Measurements from ENCODE around the gene TEX9. TPM values are rescaled to one million over a fixed set of nuclear protein-coding genes. Genes with fewer than 3 reads are reported as not detected.
"Not testable (repeated sequence)": the region's sequence is repeated elsewhere in the genome, so short reads cannot be mapped to it uniquely, and the experiment has no call there.

Gene TEX9
- 1 to 10 TPM in 1 of 2 experiments, under 1 TPM in 1; 0.76 to 1.8 TPM for total RNA-seq

DNA sequence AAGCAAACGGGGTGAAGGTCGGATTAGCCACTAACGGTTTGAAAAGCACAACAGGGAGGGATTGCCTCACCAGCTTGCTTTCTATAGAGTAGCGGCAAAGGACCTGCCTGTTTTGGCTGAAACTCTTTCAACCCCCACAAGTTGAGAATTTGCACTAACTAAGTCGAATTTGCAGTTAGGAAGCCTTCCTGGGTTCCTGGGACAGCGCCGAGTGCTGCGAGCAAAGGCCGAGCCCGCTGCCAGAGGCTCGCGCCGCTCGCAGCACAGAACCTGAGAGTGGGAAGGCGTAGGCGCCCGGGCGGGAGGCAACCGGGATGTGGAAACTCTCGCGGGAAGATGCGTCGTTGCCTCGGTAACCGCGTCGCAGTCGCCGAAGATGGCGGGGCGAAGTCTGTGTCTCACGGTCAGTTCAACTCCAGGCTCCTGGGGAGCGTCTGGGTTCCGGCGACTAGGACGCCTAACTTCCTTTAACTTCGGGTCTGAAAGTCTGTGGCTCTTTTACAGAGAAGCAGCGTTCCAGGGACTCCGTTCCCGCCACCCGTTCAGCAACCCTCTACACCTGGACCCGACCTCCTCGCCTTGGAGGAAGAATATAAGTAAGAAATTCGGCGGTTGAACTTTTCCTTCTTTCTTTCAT lies at the start of gene TEX9:
TEX9 (plus strand) TSS at position 352 of the 637 bp plus-strand sequence; CDS start at position 377, 25 bp downstream.
- CTCF ChIA-PET = interaction anchor here (1.0 kb wide), 1 partner anchor 120 kb away, joined by 4 read pairs; no protein-coding TSS in a partner anchor
- peak; percentile 98 for ATAC-seq
- Mint-ChIP-seq H3K36me3 (no peaks in the 10 kb centered on the region), H3K27ac (no peak within 1 kb of the TSS), H3K27me3 (peaks cover 49% of the 10 kb centered on the region), H3K4me1 (peaks cover 14% of the 10 kb centered on the region), H3K4me3 (peak within 1 kb of the TSS; percentile 86), H3K9me3 (ENCODE audit: low read depth) (no peaks in the 10 kb centered on the region)
- DNase-seq = peak; percentile 87

- CTCF ChIA-PET; H3K27me3 Mint-ChIP-seq; DNase-seq; H3K27ac Mint-ChIP-seq; H3K9me3 Mint-ChIP-seq (ENCODE audit: low read depth); H3K4me3 Mint-ChIP-seq; ATAC-seq; H3K4me1 Mint-ChIP-seq; H3K36me3 Mint-ChIP-seq: not testable (repeated sequence)
Observed at GRCh38 chr15:56316561-56316960, 48.7 kb upstream of the TEX9 start.

- CTCF ChIA-PET = no interaction called here
- Mint-ChIP-seq H3K36me3 (no peaks in the 10 kb centered on the region), H3K27me3 (peaks cover 8% of the 10 kb centered on the region), H3K27ac (no peak overlapping the region), H3K9me3 (ENCODE audit: low read depth) (peaks cover 3% of the 10 kb centered on the region), H3K4me1 (no peaks in the 10 kb centered on the region), H3K4me3 (no peak overlapping the region)
- no peak for DNase-seq
- ATAC-seq = no peak
Observed at GRCh38 chr15:56320316-56320715, 44.9 kb upstream of the TEX9 start.

DNA sequence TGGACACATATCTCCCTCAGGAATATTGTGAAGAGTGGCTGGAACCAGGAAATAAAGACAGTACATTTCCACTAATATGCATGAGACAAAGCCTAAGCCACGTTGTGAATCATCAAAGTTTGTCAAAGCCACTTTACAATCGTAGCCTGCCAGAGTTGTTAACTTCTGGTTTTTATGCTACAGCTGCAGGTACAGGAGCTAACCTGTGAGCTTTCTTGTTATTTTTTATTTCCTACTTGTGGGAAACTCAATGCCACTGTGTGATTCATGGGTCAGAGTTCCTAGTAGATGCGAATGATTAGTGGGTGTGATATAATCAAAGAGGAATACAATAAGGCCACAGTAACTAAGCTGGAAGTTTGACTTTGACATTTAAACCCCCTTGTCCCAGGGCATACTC lies 44.4 kb upstream of the TEX9 start:
- H3K9me3 Mint-ChIP-seq (ENCODE audit: low read depth) = peaks cover 3% of the 10 kb centered on the region
- CTCF ChIA-PET = no interaction called here
- H3K4me3 Mint-ChIP-seq = no peak overlapping the region

GRCh38 chr15:56322444-56322843 lies 42.8 kb upstream of the TEX9 start:
- H3K4me3 Mint-ChIP-seq = no peak overlapping the region
- no peaks in the 10 kb centered on the region for H3K4me1 Mint-ChIP-seq
- CTCF ChIA-PET = no interaction called here
- no peak overlapping the region for H3K27ac Mint-ChIP-seq
- H3K27me3 Mint-ChIP-seq = peaks cover 8% of the 10 kb centered on the region
- peaks cover under 1% of the 10 kb centered on the region for H3K9me3 Mint-ChIP-seq (ENCODE audit: low read depth)
- no peaks in the 10 kb centered on the region for H3K36me3 Mint-ChIP-seq
- no peak for ATAC-seq
- no peak for DNase-seq

More for the DNA sequence above, 44.4 kb upstream of the TEX9 start:
- Mint-ChIP-seq H3K4me1 (no peaks in the 10 kb centered on the region), H3K27me3 (peaks cover 8% of the 10 kb centered on the region), H3K27ac (no peak overlapping the region), H3K36me3 (no peaks in the 10 kb centered on the region)
- ATAC-seq = no peak
- no peak for DNase-seq

GRCh38 chr15:56323435-56323834 lies 41.8 kb upstream of the TEX9 start:
- CTCF ChIA-PET = no interaction called here
- no peaks in the 10 kb centered on the region for H3K4me1 Mint-ChIP-seq
- no peak for DNase-seq
- H3K27me3 Mint-ChIP-seq = peaks cover 8% of the 10 kb centered on the region
- H3K27ac Mint-ChIP-seq = no peak overlapping the region
- H3K36me3 Mint-ChIP-seq = no peaks in the 10 kb centered on the region
- H3K4me3 Mint-ChIP-seq = no peak overlapping the region
- H3K9me3 Mint-ChIP-seq (ENCODE audit: low read depth) = no peaks in the 10 kb centered on the region
- no peak for ATAC-seq

- no peaks in the 10 kb centered on the region for H3K9me3 Mint-ChIP-seq (ENCODE audit: low read depth)
- ATAC-seq (no peak), DNase-seq (no peak)
- H3K27ac Mint-ChIP-seq = no peak overlapping the region
- H3K36me3 Mint-ChIP-seq = no peaks in the 10 kb centered on the region
- peaks cover 8% of the 10 kb centered on the region for H3K27me3 Mint-ChIP-seq
- no peaks in the 10 kb centered on the region for H3K4me1 Mint-ChIP-seq
- no peak overlapping the region for H3K4me3 Mint-ChIP-seq
- CTCF ChIA-PET = no interaction called here
Observed at GRCh38 chr15:56325186-56325585, 40.0 kb upstream of the TEX9 start.

GRCh38 chr15:56327721-56328502 lies 37.3 kb upstream of the TEX9 start:
- no peak for ATAC-seq
- no peak for DNase-seq
- Mint-ChIP-seq H3K27ac (no peak overlapping the region), H3K4me3 (no peak overlapping the region), H3K9me3 (ENCODE audit: low read depth) (peaks cover 3% of the 10 kb centered on the region), H3K4me1 (no peaks in the 10 kb centered on the region), H3K36me3 (no peaks in the 10 kb centered on the region), H3K27me3 (peaks cover 5% of the 10 kb centered on the region)
- CTCF ChIA-PET = no interaction called here

DNA sequence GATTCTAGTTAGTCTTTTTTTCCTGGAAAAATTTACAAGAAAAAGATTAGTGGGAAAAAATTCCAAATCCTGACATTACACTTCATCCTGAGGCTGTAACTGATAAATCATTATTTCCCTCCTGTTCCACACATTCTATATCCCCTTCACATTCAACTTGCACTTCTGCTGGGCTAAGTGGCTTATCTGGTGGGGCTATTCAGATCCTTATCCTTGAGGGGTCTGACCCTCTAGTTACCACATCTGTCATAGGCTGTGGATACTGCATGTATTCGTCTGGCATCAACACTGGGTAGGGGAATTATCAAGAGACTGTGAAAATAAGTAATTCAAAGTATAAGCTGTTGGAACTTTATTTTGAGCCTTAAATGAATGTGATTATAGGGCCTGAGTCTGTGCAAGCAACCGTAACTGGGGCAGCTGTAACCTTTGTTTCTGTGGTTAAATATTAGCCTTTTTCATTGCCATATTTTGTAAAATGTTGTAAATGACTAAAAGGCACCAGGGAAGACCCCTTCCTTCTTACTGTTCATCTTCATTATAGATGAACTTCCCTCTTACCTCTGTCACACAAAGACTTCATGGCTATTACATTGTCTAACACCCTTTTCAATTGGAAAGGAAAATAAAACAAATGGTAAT lies 28.0 kb upstream of the TEX9 start:
- Mint-ChIP-seq H3K4me3 (no peak overlapping the region), H3K4me1 (no peaks in the 10 kb centered on the region)
- no peak for ATAC-seq

GRCh38 chr15:56339594-56339993 lies 25.6 kb upstream of the TEX9 start:
- ATAC-seq (no peak), DNase-seq (no peak)
- H3K9me3 Mint-ChIP-seq (ENCODE audit: low read depth) = no peaks in the 10 kb centered on the region
- CTCF ChIA-PET = no interaction called here
- H3K4me3 Mint-ChIP-seq = no peak overlapping the region
- no peak overlapping the region for H3K27ac Mint-ChIP-seq
- H3K36me3 Mint-ChIP-seq = no peaks in the 10 kb centered on the region
- H3K4me1 Mint-ChIP-seq = no peaks in the 10 kb centered on the region
- peaks cover 8% of the 10 kb centered on the region for H3K27me3 Mint-ChIP-seq

More for the DNA sequence above, 28.0 kb upstream of the TEX9 start:
- H3K27ac Mint-ChIP-seq = no peak overlapping the region
- H3K9me3 Mint-ChIP-seq (ENCODE audit: low read depth) = no peaks in the 10 kb centered on the region
- CTCF ChIA-PET = no interaction called here
- no peak for DNase-seq
- H3K27me3 Mint-ChIP-seq = peaks cover 6% of the 10 kb centered on the region
- H3K36me3 Mint-ChIP-seq = peaks cover 1% of the 10 kb centered on the region

DNA sequence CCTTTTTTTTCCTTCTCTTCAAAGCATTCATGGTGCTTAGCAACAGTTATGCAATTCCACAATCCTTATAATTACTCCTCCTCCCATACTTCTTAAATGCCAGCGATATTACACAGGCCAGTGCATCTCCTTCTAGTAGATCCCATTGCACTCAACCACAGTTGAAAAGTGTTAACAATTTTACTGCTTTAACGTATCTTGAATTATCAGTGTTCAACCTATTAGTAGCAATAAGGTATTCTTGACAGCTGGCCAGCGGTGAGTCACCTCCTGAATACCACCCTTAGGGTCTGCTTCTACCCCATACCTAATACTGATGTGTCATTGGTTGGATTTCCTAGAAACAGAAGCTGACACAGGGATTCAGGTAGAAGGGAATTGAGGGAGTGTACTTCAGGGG lies 24.0 kb upstream of the TEX9 start:
- ATAC-seq (no peak), DNase-seq (no peak)
- Mint-ChIP-seq H3K27me3 (peaks cover 8% of the 10 kb centered on the region), H3K4me3 (no peak overlapping the region), H3K4me1 (no peaks in the 10 kb centered on the region), H3K36me3 (no peaks in the 10 kb centered on the region), H3K27ac (no peak overlapping the region), H3K9me3 (ENCODE audit: low read depth) (no peaks in the 10 kb centered on the region)
- CTCF ChIA-PET = no interaction called here

- no peaks in the 10 kb centered on the region for H3K4me1 Mint-ChIP-seq
- H3K9me3 Mint-ChIP-seq (ENCODE audit: low read depth) = no peaks in the 10 kb centered on the region
- no peaks in the 10 kb centered on the region for H3K36me3 Mint-ChIP-seq
- no peak overlapping the region for H3K4me3 Mint-ChIP-seq
- DNase-seq (no peak), ATAC-seq (no peak)
- H3K27me3 Mint-ChIP-seq = peaks cover 12% of the 10 kb centered on the region
- H3K27ac Mint-ChIP-seq = no peak overlapping the region
- CTCF ChIA-PET = no interaction called here
Observed at GRCh38 chr15:56342653-56343052, 22.6 kb upstream of the TEX9 start.

DNA sequence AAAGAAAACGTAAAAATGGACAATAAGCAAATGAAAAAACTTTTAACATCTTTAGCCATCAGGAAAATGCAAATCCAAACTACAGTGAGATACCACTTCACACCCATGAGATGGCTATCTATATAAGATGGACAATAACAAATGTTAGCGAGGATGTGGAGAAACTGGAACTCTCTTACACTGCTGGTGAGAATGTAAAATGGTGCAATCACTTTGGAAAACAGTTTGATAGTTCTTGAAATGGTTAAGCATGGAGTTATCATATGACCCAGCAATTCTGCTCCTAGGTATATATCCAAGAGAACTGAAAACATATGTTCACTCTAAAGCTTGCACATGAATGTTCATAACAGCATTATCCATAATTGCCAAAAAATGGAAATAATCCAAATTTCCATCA lies 21.3 kb upstream of the TEX9 start:
- no peak for ATAC-seq
- Mint-ChIP-seq H3K27ac (no peak overlapping the region), H3K9me3 (ENCODE audit: low read depth) (no peaks in the 10 kb centered on the region), H3K36me3 (no peaks in the 10 kb centered on the region), H3K27me3 (peaks cover 12% of the 10 kb centered on the region), H3K4me3 (no peak overlapping the region), H3K4me1 (no peaks in the 10 kb centered on the region)
- CTCF ChIA-PET = no interaction called here
- DNase-seq = no peak

- CTCF ChIA-PET = no interaction called here
- no peaks in the 10 kb centered on the region for H3K36me3 Mint-ChIP-seq
- no peaks in the 10 kb centered on the region for H3K4me1 Mint-ChIP-seq
- H3K4me3 Mint-ChIP-seq = no peak overlapping the region
- H3K9me3 Mint-ChIP-seq (ENCODE audit: low read depth) = no peaks in the 10 kb centered on the region
- no peak for ATAC-seq
- H3K27ac Mint-ChIP-seq = no peak overlapping the region
- DNase-seq = no peak
- peaks cover 12% of the 10 kb centered on the region for H3K27me3 Mint-ChIP-seq
Observed at GRCh38 chr15:56344336-56344735, 20.9 kb upstream of the TEX9 start.

All from activated CD8-positive, alpha-beta memory T cell treated with anti-CD3 and anti-CD28 coated beads, Interleukin-2, amount 10 ng/mL, durations not matched to agents 7 days and 5 days (primary cell).